ENCODE data around the gene UBE2K. TPM values are rescaled to one million over a fixed set of nuclear protein-coding genes. Genes with fewer than 3 reads are reported as not detected.
"Not testable (repeated sequence)": the region's sequence is repeated elsewhere in the genome, so short reads cannot be mapped to it uniquely, and the experiment has no call there.

Gene UBE2K
- total RNA-seq, 1 experiment from 2014 or later: 17.9 TPM

GRCh38 chr4:39761005-39761667 is 63.2 kb downstream of the UBE2K start:
- no peak for DNase-seq (ENCODE audit: low read depth, low spot score)
- in situ Hi-C loops (cut with HindIII; ENCODE audit: low pct_unique_long_range_greater_than_20kb, low sequenced_read_pairs): no loop called here

- no peak for DNase-seq (ENCODE audit: low read depth, low spot score)
- in situ Hi-C loops (cut with HindIII; ENCODE audit: low pct_unique_long_range_greater_than_20kb, low sequenced_read_pairs): no loop called here
Measured at GRCh38 chr4:39763714-39764572, 66.0 kb downstream of the UBE2K start.

- no peak for DNase-seq (ENCODE audit: low read depth, low spot score)
- in situ Hi-C loops (cut with HindIII; ENCODE audit: low pct_unique_long_range_greater_than_20kb, low sequenced_read_pairs): no loop called here
Measured at GRCh38 chr4:39770005-39770404, 72.1 kb downstream of the UBE2K start.

- in situ Hi-C loops (cut with HindIII; ENCODE audit: low pct_unique_long_range_greater_than_20kb, low sequenced_read_pairs): no loop called here
Measured at GRCh38 chr4:39770471-39770870, 72.5 kb downstream of the UBE2K start.

GRCh38 chr4:39770969-39771724 is 73.2 kb downstream of the UBE2K start:
- in situ Hi-C loops (cut with HindIII; ENCODE audit: low pct_unique_long_range_greater_than_20kb, low sequenced_read_pairs): no loop called here
- no peak for DNase-seq (ENCODE audit: low read depth, low spot score)

More at GRCh38 chr4:39770471-39770870, 72.5 kb downstream of the UBE2K start:
- no peak for DNase-seq (ENCODE audit: low read depth, low spot score)

- DNase-seq (ENCODE audit: low read depth, low spot score); in situ Hi-C loops (cut with HindIII; ENCODE audit: low pct_unique_long_range_greater_than_20kb, low sequenced_read_pairs): not testable (repeated sequence)
Measured at GRCh38 chr4:39781988-39782387, 84.1 kb downstream of the UBE2K start.

- no peak for DNase-seq (ENCODE audit: low read depth, low spot score)
- in situ Hi-C loops (cut with HindIII; ENCODE audit: low pct_unique_long_range_greater_than_20kb, low sequenced_read_pairs): no loop called here
Measured at GRCh38 chr4:39785083-39785482, 87.1 kb downstream of the UBE2K start.

- in situ Hi-C loops (cut with HindIII; ENCODE audit: low pct_unique_long_range_greater_than_20kb, low sequenced_read_pairs): no loop called here
- no peak for DNase-seq (ENCODE audit: low read depth, low spot score)
Measured at GRCh38 chr4:39786838-39787237, 88.9 kb downstream of the UBE2K start.

GRCh38 chr4:39792128-39792527 is 94.2 kb downstream of the UBE2K start:
- DNase-seq (ENCODE audit: low read depth, low spot score): no peak
- in situ Hi-C loops (cut with HindIII; ENCODE audit: low pct_unique_long_range_greater_than_20kb, low sequenced_read_pairs): no loop called here

GRCh38 chr4:39792529-39792928 is 94.6 kb downstream of the UBE2K start:
- in situ Hi-C loops (cut with HindIII; ENCODE audit: low pct_unique_long_range_greater_than_20kb, low sequenced_read_pairs): no loop called here
- DNase-seq (ENCODE audit: low read depth, low spot score): no peak

- DNase-seq (ENCODE audit: low read depth, low spot score); in situ Hi-C loops (cut with HindIII; ENCODE audit: low pct_unique_long_range_greater_than_20kb, low sequenced_read_pairs): not testable (repeated sequence)
Measured at GRCh38 chr4:39792976-39793375, 95.0 kb downstream of the UBE2K start.

GRCh38 chr4:39802005-39802404 is 104.1 kb downstream of the UBE2K start:
- in situ Hi-C loops (cut with HindIII; ENCODE audit: low pct_unique_long_range_greater_than_20kb, low sequenced_read_pairs): no loop called here
- no peak for DNase-seq (ENCODE audit: low read depth, low spot score)

- no peak for DNase-seq (ENCODE audit: low read depth, low spot score)
Measured at GRCh38 chr4:39808231-39808749, 110.4 kb downstream of the UBE2K start.

GRCh38 chr4:39812500-39812899 is 114.6 kb downstream of the UBE2K start:
- in situ Hi-C loops (cut with HindIII; ENCODE audit: low pct_unique_long_range_greater_than_20kb, low sequenced_read_pairs): no loop called here
- DNase-seq (ENCODE audit: low read depth, low spot score): no peak

More at GRCh38 chr4:39808231-39808749, 110.4 kb downstream of the UBE2K start:
- in situ Hi-C loops (cut with HindIII; ENCODE audit: low pct_unique_long_range_greater_than_20kb, low sequenced_read_pairs): no loop called here

- in situ Hi-C loops (cut with HindIII; ENCODE audit: low pct_unique_long_range_greater_than_20kb, low sequenced_read_pairs); DNase-seq (ENCODE audit: low read depth, low spot score): not testable (repeated sequence)
Measured at GRCh38 chr4:39813033-39813432, 115.1 kb downstream of the UBE2K start.

- in situ Hi-C loops (cut with HindIII; ENCODE audit: low pct_unique_long_range_greater_than_20kb, low sequenced_read_pairs); DNase-seq (ENCODE audit: low read depth, low spot score): not testable (repeated sequence)
Measured at GRCh38 chr4:39813761-39814160, 115.8 kb downstream of the UBE2K start.

GRCh38 chr4:39814403-39815185 is 116.7 kb downstream of the UBE2K start:
- DNase-seq (ENCODE audit: low read depth, low spot score): no peak
- in situ Hi-C loops (cut with HindIII; ENCODE audit: low pct_unique_long_range_greater_than_20kb, low sequenced_read_pairs): no loop called here
